Measurements from ENCODE around the gene RSBN1L.
"Not testable (repeated sequence)": the region's sequence is repeated elsewhere in the genome, so short reads cannot be mapped to it uniquely, and the experiment has no call there.

RSBN1L gene

DNA sequence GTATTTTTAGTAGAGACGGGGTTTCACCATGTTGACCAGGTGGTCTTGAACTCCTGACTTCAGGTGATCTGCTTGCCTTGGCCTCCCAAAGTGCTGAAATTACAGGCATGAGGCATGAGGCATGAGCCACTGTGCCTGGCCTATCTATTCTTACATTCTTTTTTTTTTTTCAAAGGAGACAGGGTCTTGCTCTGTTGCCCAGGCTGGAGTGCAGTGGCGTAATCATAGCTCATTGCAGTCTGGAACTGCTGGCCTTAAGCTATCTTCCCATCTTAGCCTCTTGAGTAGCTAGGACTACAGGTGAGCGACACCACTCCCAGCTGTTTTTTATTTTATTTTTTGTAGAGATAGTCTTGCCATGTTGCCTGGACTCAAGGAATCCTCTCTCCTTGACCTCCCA is 20.5 kb downstream of the RSBN1L start:
- DNase-seq (ENCODE audit: low read depth): no peak
- H3K4me3 ChIP-seq (ENCODE audit: low read depth, low read length): no peak overlapping the region
- TF ChIP-seq, protein P1, sequence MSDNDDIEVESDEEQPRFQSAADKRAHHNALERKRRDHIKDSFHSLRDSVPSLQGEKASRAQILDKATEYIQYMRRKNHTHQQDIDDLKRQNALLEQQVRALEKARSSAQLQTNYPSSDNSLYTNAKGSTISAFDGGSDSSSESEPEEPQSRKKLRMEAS (IDR thresholded peaks at IDR 0.05; ENCODE audit: low read depth, low read length): no peak
- TF ChIP-seq, protein P2, sequence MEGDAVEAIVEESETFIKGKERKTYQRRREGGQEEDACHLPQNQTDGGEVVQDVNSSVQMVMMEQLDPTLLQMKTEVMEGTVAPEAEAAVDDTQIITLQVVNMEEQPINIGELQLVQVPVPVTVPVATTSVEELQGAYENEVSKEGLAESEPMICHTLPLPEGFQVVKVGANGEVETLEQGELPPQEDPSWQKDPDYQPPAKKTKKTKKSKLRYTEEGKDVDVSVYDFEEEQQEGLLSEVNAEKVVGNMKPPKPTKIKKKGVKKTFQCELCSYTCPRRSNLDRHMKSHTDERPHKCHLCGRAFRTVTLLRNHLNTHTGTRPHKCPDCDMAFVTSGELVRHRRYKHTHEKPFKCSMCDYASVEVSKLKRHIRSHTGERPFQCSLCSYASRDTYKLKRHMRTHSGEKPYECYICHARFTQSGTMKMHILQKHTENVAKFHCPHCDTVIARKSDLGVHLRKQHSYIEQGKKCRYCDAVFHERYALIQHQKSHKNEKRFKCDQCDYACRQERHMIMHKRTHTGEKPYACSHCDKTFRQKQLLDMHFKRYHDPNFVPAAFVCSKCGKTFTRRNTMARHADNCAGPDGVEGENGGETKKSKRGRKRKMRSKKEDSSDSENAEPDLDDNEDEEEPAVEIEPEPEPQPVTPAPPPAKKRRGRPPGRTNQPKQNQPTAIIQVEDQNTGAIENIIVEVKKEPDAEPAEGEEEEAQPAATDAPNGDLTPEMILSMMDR (IDR thresholded peaks at IDR 0.05; ENCODE audit: low read depth, low read length): no peak
- no peak for TF ChIP-seq MYC (IDR thresholded peaks at IDR 0.05; ENCODE audit: low read depth, low read length)
- TF ChIP-seq POLR2A (IDR thresholded peaks at IDR 0.05; ENCODE audit: extremely low read depth, insufficient read length): no peak

DNA sequence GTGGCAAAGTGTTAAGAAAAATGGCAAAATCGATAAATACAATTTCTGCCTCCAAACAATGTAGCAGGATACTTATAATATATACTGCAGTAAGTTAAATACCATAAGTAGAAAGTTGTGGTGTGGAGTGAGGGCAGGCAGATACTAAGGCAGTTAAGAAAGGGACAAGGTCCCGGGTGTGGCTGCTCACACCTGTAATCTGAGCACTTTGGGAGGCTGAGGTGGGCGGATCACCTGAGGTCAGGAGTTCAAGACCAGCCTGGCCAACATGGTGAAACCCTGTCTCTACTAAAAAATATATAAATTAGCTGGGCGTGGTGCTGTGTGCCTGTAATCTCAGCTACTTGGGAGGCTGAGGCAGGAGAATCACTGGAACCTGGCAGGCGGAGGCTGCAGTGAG is 21.3 kb downstream of the RSBN1L start:
- DNase-seq (ENCODE audit: low read depth); H3K4me3 ChIP-seq (ENCODE audit: low read depth, low read length): not testable (repeated sequence)

- H3K4me3 ChIP-seq (ENCODE audit: low read depth, low read length): no peak overlapping the region
- DNase-seq (ENCODE audit: low read depth): no peak
- TF ChIP-seq, protein P2 (IDR thresholded peaks at IDR 0.05; ENCODE audit: low read depth, low read length): no peak
- TF ChIP-seq, protein P1 (IDR thresholded peaks at IDR 0.05; ENCODE audit: low read depth, low read length): no peak
- TF ChIP-seq POLR2A (IDR thresholded peaks at IDR 0.05; ENCODE audit: extremely low read depth, insufficient read length): no peak
- no peak for TF ChIP-seq MYC (IDR thresholded peaks at IDR 0.05; ENCODE audit: low read depth, low read length)
These were observed 31.3 kb downstream of the RSBN1L start for GRCh38 chr7:77727527-77727926.

DNA sequence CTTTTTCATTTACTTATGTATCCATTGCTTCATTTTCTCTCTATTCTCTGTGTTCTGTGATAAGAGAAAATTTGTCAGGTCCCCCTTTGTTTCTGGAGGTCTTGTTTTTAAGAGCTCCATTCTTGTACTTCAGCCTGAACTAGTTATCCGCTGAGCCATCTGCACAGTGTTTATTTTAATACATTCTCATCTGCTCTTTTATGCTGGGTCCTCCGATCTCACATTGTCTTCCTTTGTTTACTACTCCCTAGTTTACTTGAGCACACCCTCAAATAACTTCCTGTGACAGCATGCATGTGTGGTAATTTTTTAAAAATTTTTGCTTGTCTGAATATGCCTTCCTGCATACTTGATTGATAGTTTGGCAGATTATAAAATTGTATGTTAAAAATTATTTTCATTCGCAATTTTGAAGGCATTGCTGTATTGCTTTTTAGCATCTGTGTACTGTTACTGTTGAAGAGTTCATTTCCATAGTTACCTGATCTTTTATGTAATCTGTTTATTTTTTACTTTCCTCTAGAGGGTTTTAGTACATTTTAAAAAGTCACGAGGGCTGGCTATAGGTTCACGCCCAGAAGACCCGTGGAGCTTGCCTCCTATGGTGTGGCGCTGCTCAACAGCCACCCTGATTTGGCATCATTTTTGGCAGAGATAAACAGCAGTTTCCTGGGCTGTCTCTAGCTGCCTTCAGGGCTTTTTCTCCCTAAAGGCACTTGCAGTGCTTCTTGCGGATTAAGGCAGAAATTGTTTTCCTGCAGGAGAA is 31.9 kb downstream of the RSBN1L start:
- DNase-seq (ENCODE audit: low read depth): no peak
- no peak overlapping the region for H3K4me3 ChIP-seq (ENCODE audit: low read depth, low read length)
- TF ChIP-seq MYC (IDR thresholded peaks at IDR 0.05; ENCODE audit: low read depth, low read length) (no peak), POLR2A (IDR thresholded peaks at IDR 0.05; ENCODE audit: extremely low read depth, insufficient read length) (no peak)
- TF ChIP-seq, protein P2 (IDR thresholded peaks at IDR 0.05; ENCODE audit: low read depth, low read length): no peak
- TF ChIP-seq, protein P1 (IDR thresholded peaks at IDR 0.05; ENCODE audit: low read depth, low read length): no peak

DNA sequence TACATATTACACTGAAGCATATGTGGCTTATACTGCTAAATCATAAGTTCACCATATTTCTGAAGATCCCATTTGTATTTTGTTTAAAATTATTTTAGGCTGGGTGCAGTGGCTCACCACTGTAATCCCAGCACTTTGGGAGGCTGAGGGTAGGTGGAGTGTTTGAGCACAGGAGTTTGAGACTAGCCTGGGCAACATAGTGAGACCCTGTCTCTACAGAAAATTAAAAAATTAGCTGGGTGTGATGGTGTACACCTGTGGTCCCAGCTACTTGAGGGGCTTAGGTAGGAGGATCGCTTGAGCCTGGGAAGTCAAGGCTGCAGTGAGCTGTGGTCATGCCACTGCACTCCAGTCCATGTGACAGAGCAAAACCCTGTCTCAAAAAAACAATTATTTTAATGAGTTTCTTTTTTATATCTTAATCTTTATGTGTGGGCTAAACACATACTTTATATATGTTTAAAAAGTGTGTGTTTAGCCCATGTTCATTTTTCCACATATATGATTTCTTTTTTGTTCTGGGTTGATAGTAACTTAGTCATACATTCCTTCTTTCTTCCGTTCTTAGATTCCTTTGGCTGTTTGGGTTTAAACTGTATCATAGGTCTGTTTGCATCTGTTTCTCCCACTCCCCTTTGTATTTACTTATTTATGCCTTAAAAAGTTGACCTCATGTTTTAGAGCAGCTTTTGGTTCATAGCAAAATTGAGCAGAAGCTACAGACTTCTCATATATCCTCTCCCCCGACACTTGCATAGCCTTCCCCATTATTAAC is 33.5 kb downstream of the RSBN1L start:
- no peak overlapping the region for H3K4me3 ChIP-seq (ENCODE audit: low read depth, low read length)
- DNase-seq (ENCODE audit: low read depth): no peak
- TF ChIP-seq, protein P2 (IDR thresholded peaks at IDR 0.05; ENCODE audit: low read depth, low read length): no peak
- no peak for TF ChIP-seq POLR2A (IDR thresholded peaks at IDR 0.05; ENCODE audit: extremely low read depth, insufficient read length)
- TF ChIP-seq, protein P1 (IDR thresholded peaks at IDR 0.05; ENCODE audit: low read depth, low read length): no peak
- no peak for TF ChIP-seq MYC (IDR thresholded peaks at IDR 0.05; ENCODE audit: low read depth, low read length)

DNA sequence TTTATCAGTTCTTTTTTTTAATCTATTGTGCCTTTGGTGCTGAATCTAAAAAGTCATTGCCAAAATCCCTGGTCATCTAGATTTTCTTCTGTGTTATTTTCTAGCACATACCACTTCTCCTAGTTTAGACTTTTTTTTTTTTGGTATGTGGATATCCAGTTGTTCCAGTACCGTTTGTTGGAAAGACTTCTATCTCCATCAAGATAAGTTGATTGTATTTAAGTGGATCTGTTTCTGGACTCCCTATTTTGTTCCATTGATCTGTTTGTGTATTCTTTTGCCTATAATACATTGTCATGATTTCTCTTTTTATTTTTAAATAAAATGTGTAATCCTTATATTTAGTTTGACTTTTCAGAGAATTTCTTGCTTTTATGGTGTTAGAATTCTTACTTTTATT is 35.5 kb downstream of the RSBN1L start:
- DNase-seq (ENCODE audit: low read depth): no peak
- TF ChIP-seq POLR2A (IDR thresholded peaks at IDR 0.05; ENCODE audit: extremely low read depth, insufficient read length): no peak
- TF ChIP-seq, protein P1 (IDR thresholded peaks at IDR 0.05; ENCODE audit: low read depth, low read length): no peak
- TF ChIP-seq, protein P2 (IDR thresholded peaks at IDR 0.05; ENCODE audit: low read depth, low read length): no peak
- no peak for TF ChIP-seq MYC (IDR thresholded peaks at IDR 0.05; ENCODE audit: low read depth, low read length)
- no peak overlapping the region for H3K4me3 ChIP-seq (ENCODE audit: low read depth, low read length)
